CD4-positive, alpha-beta T cell treated with Interleukin-21 for 1 hour (primary cell): ENCODE measurements around the gene ARFGAP3.
"Not testable (repeated sequence)": the region's sequence is repeated elsewhere in the genome, so short reads cannot be mapped to it uniquely, and the experiment has no call there.

Experiments used
- DNase-seq: peaks from one replicate; pipeline ENCODE4 v3.0.0-alpha.2; 2020

Gene ARFGAP3

DNA sequence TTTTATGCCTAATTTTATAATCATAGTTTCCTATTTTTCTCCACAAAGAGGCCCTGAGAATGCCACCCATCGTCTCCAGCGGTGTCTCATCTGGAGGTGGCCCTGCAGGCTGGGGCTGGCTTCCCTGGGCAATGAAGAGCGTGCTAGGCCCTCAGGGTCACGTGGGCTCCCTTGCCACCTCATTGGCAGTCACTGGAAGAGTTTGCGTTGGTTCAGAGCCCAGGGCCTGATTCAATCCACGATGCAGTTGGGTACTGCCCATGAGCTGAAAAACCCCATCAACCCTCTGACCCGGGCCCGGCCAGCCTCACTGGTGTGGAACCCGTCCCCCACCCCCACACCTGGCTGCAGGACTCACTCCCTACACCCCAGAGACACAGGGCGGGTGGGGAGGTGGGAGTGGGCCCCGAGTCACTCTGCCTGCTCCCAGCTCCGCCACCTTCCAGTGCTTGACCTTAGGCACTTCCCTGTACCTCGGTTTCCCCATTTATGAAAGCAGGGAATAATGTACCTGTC, 93.0 kb downstream of the ARFGAP3 start:
- no peak for DNase-seq

DNA sequence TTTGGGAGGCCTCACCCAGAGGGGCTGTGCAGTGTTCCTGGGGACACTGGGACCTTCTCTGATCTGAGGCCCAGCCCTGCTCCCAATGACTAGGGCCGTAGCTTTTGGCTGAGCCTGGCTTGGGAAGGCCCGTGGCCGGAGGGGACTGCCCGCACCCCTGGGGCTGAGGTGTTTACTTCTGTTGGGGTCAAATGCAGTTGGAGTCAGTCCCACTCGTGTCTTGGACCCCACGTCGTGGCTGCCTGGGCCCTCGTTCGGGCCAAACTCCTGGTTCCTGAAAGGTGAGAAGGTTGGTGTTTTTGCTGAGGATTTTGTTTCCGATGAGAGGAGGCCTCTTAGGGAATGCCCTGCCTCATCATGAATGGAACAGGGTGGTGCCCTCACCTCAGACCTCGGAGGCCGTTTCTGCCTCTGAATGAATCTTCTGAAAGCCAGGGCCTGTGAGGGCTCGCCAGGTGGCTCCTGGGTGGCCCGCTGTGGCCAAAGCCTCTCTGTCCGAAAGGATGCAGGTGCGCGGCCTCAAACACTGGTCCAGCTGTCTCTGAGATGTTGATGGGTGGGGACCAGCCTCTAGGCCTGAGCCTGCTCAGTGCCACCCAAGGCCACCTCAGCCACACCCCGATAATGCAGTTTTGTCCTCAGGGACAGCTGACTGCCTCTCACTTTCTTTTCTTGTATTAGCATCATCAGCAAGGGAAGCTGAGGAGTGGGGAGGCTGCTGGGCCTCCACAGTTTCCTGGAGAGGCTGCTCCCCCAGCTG, 96.1 kb downstream of the ARFGAP3 start:
- DNase-seq: no peak

DNA sequence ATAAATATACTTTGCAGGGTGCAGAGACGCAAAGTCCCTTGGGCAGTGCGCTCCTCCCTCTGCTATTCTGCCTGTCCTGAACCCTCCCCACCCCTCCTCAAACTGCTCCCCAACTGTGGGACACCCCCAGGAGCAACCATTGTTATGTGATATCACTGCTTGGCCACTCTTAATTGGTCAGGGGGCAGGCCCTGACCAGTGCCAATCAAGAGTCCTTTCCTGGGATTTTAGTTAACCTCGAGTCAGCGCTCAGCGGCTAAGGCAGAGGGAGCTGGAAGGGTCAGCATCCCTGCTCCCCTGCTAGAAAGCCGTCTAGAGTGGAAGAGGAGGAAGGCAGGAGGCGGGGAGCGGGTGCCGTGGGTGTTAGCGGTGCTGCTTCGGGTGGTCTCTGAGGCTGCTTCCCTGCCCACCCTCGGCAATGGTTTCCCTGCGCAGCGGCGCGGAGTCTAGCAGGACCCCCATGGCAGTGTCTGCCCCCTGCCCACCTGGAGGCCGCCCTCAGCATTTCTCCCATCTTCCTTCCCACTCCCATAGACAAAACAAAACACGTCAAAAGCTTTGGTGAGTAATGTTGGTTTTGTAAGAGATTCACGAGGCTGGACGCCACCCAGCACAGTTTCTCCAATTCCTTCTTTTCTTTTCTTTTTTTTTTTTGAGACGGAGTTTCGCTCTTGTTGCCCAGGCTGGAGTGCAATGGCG, 98.0 kb downstream of the ARFGAP3 start:
- no peak for DNase-seq

DNA sequence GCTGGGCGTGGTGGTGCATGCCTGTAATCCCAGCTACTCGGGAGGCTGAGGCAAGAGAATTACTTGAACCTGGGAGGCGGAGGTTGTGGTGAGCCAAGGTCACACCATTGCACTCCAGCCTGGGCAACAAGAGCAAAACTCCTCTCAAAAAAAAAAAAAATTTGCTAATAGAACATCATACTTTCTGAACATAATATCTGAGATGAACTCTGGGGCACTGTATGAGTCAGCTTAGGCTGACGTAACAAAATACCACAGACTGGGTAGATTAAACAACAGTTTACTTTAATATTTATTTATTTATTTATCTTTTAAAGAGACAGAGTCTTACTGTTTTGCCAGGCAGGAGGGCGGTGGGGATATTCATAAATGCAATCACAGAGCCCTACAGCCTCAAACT, 101.5 kb downstream of the ARFGAP3 start:
- DNase-seq: not testable (repeated sequence)

DNA sequence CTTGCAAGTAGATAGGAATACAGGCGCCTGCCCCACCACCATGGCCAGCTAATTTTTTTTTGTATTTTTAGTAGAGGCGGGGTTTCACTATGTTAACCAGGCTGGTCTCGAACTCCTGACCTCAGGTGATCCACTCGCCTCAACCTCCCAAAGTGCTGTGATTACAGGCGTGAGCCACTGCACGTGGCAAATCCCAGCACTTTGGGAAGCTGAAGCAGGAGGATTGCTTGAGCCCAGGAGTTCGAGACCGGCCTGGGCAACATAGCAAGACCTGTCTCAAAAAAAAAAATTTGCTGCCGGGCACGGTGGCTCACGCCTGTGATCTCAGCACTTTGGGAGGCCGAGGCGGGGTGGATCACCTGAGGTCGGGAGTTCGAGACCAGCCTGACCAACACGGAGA, 102.0 kb downstream of the ARFGAP3 start:
- DNase-seq: not testable (repeated sequence)

DNA sequence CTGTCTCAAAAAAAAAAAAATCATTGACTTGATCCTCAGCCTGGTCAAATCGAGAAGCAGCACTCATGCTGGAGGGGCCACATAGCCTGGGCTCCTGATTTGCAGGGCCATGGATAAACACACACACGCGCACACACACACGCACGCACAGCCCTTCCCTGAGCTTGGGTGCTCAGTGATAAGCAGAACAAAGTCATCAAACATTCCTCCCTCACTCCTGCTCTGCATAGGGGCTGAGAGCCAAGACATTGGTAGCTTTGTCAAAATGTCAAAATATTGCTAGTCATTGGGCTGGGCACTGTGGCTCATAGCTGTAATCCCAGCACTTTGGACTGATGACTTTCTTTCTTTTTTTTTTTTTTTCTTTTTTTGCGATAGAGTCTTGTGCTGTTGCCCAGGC, 102.4 kb downstream of the ARFGAP3 start:
- DNase-seq: no peak

DNA sequence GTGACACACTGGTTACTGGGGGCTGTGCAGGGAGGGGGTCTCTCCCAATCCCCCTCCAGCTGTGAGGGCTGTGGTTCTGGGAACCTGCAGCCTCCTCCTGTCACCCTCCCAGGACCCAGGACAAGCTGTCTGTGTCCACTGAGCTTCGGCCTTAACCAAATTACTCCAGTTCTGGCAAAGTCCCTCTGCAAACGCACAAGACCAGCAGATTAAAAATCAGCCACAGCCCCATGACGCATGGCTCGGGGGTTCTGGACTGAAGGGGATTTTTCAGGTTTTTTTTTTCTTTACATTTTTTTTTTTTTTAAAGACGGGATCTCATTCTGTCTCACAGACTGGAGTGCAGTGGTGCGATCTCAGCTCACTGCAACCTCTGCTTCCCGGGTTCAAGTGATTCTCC, 104.2 kb downstream of the ARFGAP3 start:
- no peak for DNase-seq

DNA sequence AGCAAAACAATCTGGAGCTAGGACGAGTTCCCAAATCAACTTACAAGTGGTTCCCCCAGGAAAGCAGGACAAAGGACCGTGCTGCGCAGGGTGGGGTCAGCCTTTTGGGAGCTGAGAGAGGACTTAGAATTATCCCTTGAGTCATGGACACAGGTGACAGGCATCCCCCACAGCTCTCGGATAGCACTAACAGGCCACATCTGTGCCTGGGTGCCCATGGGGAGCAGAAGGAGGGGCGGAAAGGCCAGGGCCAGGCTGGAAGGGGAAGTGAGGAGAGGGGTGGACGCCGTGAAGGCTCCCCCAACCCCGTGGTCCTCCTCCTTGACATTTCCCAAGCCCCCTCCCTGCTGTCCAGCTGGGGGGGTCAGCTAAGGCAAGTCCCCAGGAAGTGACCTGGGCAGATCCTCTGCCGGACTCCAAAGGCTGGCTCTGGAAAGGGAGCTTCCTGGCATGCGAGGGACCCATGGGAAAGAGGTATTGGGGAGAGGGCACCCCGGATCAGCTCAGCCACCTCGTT, 104.8 kb downstream of the ARFGAP3 start:
- DNase-seq: no peak

DNA sequence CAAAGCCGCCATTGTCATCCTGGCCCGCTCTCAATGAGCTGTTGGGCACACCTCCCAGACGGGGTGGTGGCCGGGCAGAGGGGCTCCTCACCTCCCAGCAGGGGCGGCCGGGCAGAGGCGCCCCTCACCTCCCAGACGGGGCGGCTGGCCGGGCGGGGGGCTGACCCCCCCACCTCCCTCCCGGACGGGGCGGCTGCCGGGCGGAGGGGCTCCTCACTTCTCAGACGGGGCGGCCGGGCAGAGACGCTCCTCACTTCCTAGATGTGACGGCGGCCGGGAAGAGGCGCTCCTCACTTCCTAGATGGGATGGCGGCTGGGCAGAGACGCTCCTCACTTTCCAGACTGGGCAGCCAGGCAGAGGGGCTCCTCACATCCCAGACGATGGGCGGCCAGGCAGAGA, 106.7 kb downstream of the ARFGAP3 start:
- DNase-seq: not testable (repeated sequence)

DNA sequence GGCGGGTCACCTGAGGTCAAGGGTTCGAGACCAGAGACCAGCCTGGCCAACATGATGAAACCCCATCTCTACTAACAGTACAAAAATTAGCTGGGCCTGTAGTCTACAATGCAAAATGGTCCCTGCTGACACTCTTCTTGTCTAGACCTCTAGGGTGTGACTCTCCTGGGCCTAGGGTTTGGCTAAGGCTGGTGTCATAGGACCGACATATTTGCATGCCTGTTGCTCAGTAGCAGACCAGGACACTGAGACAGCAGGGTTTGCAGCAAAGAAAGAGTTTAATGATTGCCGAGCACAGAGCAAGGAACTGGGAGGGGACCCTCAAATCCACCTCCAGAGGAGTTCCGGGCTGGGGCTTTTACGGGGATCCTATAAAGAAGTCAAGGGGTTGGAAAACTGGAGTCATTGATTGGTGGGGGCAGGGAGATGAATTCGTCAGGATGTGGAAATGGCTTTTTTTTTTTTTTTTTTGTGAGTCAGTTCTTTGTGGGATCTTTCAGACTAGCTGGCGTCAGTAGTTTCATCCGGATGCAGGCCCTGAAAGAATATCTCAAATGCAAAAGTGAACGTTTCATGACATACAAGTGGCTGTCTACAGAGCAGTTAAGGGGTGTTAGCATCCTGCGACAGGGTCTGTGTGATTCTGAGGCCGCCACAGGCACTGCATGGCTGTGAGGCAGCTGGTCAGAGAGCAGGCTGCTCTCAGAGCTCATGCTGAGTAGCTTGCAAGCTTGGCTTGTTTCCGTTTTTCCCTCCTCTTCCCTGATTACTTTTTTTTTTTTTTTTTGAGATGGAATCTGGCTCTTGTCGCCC, 109.2 kb downstream of the ARFGAP3 start:
- DNase-seq: no peak
